SKM-1 (cell line): ENCODE results near the gene C6.
"Not testable (repeated sequence)": the region's sequence is repeated elsewhere in the genome, so short reads cannot be mapped to it uniquely, and the experiment has no call there.

Source experiments
- DNase-seq: peaks from one replicate; lab custom pipeline; 2025; ENCODE audit not compliant: unreplicated experiment; lab: John Stamatoyannopoulos, UW

The C6 gene

DNA sequence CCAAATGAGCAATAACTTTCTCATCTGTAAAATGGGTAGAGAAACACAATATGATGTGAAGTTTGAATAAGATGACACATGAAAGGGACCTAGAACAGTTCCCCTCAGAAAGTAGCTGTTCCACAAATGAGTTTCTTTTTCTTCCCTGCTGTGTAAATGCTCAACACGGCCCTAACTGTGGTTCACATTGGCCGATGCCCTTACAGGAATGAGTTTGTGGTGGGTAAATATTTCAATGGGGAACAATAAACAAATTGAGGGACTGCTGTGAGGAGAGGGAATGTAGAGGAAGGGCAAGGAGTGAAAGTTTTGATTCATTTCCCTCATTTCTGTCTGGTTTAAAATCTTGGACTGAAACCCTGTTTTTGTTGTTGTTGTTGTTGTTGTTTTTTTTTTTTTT is 12.8 kb downstream of the C6 start:
- DNase-seq = no peak

DNA sequence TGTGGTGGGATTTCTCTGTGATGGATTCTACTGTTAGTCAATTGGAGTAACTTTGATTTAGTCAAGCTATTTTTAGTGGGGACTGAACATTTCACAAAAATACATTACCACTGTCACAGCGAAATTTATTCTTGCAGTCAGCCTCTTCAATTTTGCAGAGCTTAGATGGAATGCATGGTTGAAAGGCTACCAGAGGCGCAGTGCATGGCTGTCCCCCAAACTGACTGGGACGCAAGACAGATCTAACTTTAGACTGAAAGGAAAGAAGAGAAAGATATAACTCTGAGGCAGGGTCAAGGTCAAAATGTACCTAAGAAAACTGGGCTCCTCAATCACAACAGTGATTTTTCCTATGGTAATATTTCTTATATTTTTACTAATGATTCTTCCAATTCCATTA is 13.7 kb downstream of the C6 start:
- DNase-seq = no peak

DNA sequence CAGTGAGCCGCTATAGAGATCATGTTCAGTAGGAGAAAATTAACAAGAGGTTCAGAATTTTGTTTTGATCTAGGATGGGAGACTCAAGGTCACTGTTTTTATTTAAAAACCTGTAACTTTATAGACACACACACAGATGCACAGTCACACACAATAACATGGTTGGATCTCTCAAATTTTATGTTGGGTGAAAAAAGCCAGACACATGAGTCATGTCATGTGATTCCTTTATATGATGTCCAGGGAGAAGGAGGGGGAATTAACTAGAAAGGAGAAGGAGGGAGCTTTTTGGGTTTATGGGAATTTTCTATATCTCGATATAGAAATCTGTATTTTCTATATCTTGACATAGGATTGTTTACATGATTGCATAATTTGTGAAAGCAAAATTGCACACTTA is 17.1 kb downstream of the C6 start:
- DNase-seq = no peak

DNA sequence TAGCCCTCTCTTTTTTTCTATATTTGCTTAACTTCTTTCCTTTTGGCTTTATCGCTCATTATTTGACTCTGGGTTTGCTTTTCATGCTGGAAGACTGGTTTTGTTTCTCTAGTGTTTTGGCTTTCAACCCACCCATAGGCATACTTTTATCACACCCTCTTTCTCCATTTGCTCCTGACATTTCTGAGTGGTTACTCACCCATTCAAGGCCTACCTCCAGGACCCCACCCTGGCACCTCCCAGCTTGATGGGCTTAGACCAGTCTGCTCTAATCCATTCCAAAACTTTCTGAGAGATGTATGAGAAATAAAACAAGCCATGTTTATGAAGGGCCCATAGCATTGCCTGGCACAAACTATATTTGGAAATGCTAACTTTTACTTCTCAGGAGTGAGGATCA is 18.1 kb downstream of the C6 start:
- DNase-seq = no peak

DNA sequence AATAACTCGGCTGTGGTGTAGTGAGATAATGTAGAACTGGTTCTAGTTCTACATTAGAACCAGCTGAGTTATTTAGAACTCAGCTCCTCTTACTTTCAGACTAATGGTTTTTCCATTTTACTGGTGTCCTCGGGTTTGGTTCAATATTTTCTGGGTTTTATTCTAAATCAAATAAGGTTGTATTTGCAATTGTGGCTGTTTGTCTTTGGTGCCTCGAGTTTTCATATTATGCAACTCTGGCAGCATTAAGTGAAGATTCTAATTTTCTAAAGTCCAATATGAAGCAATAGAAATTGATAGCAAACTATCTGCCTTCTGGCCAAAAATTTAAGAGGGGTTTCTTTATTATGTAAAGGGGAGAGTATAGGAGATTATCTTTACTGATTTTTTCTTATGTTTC is 19.0 kb downstream of the C6 start:
- no peak for DNase-seq

DNA sequence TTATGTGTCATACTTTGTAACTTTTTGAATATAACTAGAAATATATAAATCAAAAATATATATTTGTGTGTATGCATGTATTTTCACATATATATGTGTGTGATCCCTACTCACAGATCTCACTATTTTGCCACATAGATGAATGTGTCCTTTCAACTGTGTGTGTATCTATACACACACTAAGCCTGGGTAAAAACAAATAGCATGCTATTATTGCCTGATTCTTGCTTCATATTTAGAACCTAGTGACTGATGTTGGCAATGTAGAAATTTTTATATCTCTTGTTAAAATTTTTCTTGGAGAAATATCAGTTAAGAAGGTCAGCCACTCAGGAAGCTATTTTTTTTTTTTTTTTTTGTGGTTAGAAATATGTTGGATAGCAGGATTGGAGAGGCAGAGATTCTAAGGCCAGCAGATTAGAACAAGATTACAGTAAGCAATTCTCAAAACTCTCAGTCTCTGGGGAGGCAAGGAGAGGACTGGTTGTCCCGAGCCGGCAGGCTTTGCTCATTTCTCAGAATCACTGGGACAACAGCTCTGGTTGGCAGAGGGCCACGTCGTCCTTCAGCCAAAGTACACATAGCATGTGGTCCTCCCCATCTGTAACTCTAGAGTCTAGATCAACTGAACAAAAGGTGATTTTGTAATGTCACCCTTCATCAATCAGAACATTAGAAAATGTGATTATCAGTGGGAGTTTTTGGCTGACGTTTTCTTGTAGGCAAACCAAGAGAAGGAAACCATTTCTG is 19.7 kb downstream of the C6 start:
- no peak for DNase-seq

DNA sequence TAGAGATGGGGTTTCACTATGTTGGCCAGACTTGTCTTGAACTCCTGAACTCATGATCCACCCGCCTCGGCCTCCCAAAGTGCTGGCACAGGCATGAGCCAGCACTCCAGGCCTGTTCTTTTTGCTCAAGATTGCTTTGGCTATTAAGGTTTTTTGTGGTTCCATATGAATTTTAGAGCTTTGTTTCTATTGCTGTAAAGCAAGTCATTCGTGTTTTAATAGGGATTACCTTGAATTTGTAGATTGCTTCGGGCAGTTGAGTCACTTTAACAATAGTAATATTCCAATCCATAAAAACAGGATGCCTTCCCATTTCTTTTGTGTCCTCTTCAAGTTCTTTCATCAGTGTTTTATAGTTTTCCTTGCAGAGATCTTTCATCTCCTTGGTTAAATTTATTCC is 22.1 kb downstream of the C6 start:
- DNase-seq = no peak

DNA sequence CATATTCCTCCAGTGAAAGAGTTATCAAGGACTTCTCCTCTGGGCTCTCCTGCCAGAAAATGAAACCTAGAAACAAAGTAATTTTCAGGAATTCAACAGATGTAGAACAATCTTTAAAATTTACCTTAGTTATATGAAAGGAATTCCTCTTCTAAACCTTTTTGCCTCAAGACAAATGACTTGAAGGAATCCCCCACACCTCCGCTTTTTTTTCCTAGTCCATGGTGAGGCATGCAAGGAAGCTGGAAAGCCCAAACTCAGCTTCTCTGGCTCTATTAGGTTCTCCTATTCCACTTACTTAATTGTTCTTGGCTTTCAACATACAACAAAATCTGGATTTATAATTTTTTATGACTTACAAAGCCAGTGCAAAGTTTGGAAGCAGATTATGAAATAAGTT is 27.2 kb downstream of the C6 start:
- DNase-seq = no peak

DNA sequence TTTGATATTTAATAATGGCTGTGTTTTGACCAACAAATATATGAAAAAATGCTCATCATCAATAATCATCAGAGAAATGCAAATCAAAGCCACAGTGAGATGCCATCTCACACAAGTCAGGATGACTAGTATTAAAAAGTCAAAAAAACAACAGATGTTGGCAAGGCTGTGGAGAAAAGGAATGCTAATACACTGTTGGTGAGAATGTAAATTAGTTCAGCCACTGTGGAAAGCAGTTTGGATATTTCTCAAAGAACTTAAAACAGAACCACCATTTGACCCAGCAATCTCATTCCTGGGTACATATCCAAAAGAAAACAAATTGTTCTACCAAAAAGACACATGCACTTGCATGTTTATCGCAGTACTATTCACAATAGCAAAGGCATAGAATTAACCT is 30.0 kb downstream of the C6 start:
- DNase-seq = not testable (repeated sequence)

DNA sequence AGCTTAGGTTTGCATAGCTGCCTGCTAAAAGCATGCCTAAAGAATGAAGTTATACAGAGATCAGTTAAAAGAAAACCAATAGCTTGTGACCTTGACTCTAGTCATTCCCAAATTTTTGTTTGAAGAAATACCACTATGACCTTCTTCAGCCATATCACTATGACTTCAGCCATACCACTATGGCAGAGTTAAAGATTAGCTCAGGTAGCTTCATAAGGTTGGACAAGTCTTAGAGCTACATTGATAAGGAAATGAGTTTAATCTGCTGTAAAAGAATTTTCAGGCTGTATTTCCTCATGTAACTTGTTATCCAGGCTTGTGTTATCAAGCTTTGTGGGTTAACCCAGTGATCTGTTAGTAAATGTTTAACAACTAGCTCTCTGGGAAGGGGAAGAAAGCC is 30.7 kb downstream of the C6 start:
- no peak for DNase-seq

DNA sequence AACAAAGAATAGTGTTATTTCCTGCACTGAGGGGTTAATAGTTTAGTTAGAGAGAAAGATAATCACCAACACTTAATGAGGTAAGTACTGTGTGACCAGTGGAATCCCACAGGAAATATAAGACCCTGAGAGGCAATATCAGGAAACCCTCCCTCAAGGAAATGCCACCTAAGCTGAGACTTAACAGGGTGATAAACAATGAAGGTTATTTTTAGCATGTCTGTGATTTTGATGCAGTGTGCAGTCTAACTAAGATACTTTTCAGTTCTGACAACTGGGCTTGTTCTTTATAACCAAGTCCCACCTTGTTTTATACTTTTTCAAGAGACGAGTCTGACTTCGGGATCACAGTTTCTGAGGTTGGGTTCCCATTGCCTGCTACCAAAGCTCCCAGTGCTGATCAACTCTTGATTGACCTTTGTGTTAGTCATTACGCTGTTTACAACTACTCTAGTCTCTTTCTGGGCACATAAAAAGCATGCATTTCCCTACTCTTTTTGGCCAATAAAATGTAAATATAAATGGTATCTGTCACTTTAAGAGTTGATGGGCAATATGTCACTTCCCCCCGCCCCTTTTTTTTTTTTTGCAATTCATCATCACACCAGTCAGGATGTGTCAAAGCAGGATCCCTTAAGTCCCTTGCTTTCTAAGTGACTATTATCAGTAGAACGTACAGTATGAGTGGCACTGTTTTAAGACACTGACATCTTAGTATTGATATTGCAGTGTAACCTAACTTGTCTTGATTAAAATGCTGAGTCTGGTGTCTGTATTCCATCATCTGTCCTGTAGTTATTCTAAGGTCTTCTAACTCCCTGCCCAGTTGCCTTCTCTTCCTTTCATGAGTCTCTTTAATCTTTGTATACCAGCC is 31.4 kb downstream of the C6 start:
- DNase-seq = no peak

DNA sequence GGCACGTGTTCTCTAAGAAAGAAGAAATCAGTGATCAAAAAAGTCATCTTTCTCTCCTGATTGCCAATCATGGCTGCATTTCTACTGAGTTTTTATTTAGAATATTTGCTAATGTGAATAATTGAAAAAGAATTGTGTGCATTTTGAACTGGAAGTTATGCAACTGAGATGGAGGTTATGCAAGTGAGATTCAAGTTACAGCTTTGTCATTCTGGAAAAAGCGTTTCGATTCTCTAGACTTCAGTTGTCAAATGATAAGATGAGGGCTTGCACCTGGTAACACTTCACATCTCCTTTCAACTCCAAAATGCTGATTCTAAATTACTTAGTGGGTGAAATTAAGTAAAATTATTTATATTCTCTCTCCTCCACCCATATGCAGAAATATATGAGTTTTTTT is 36.4 kb downstream of the C6 start:
- DNase-seq = no peak

DNA sequence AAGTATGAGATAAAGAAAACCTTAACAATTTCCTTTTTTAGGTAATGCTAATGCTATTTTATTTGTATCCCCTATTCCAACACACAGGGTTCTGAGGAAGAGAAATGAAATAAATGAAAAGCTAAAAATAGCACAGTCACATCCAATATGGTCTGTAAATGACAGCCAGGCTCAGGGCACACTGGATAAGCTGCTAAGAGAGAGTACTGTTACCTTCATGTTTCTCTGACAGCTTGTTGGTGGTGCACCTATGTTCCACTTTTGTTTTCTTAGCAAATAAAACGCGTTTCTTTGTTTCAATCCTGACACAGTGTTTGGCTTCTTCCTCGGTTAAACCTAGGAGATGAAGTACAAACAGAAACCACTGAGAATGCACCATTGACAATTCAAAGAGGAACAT is 41.3 kb downstream of the C6 start:
- DNase-seq = no peak

DNA sequence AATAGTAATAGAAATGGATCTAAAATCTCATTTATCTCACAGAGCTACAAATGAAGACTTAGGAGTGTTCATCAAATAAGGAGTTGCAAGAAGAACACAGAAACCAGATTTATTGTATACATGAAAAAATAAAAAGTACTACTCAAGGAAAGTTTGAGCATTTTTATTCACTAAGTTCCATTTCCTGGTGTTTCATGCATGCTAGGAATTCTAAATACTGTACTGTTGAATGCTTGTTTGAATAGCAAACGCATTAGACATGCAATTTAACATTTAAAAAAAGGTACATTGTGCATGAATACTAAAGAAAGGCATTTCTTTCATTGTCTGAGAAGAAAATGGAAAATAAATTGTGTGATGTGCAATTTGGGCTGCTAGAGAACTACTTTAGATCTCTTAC is 52.1 kb downstream of the C6 start:
- no peak for DNase-seq

DNA sequence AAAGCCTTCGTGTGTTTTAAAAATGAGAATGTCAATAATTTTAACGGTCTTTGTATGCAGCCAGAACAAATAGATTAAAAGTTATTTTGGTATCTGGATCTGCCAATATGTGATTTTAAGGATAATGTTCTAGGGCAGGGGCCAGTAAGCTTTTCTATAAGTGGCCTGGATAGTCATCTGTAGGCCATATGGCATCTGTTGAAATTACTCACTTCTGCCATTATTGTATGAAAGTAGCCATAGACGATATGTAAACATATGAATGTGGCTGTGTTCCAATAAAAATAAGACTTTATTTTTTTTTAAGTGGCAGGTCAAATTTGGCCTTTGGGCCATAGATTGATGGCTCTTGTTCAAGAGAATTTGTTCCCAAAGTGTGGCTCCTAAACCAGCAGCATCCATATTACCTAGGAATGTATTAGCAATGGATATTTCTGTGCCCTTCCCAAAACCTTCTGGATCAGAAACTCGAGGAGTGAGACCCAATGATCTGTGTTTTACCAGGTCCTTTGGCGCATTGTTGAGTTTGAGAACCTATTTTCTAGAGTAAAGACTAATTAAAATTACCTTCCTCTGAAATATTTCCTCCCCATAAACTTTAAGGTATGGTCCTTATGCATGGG is 55.9 kb downstream of the C6 start:
- DNase-seq = no peak

DNA sequence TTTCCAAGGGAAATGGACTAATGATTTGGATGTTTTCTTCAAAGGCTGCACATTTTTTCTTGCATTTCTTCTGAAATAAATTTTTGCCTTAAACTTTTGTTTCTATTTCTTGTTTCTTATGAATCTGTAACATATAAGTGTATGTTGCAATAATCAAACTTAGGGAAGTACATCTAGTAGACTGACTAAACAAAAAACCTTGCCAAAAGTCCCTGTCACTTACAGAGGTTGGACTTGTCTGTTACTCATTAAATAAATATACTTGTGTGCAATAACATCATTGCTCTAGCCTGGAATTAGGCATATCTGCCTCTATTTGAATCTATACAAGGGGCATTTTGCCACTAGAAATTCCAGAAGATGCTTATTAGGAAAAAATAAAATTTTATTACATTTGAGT is 56.6 kb downstream of the C6 start:
- no peak for DNase-seq

DNA sequence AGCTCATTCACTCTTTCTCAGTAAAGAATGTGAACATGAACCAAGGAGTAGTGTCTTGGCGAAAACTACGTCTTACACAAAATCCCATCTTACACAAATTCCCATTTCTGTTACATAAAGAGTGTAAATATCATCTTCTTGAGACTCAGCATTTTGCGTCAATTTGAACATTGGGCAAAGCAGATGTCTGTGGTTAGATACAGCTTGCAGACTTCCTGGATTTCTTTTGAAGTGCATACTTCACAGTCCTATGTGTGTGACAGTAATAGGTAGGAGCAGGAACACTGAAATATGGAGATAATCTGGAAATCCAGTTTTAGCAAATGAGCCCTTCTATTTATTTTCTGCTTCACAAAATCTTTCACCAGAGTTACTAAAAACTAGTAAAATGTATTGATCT is 58.8 kb downstream of the C6 start:
- no peak for DNase-seq

DNA sequence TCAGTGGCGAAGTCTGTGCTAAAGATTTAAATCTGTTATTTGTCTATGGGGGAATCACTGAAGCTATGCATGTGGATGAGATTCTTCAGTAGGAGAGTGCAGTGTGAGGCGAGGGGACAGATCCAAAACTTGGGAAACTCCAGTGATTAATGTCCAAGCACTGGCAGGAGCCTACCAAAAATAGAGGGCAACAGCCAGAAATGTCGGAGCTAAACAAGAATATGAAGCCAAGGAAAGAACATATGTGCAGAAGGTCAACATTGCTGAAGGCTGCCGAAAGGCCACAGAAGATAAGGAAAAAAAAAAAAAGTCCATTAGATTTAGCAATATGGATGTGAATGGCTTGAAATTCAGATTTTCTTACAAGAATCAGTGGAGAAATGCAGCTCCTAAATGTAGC is 61.8 kb downstream of the C6 start:
- no peak for DNase-seq

DNA sequence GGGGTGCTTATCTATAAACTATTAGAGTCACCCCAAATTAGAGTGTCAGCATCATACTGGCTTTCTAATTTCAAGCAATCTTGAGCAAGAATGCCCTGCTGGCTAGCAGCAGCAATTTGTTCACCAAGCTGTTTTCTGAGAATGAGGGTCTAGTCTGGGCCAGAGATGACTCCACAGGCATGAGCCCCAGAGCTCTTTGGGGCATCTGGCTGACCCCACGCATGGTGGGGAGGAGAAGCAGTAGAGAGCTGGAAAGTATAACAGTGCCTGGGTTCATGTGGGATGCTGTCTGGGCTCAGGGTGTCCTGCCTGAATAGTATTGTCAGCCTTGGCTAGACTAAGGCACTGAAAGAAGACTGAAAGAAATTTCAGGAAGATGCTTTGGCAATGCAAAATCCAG is 64.9 kb downstream of the C6 start:
- no peak for DNase-seq

DNA sequence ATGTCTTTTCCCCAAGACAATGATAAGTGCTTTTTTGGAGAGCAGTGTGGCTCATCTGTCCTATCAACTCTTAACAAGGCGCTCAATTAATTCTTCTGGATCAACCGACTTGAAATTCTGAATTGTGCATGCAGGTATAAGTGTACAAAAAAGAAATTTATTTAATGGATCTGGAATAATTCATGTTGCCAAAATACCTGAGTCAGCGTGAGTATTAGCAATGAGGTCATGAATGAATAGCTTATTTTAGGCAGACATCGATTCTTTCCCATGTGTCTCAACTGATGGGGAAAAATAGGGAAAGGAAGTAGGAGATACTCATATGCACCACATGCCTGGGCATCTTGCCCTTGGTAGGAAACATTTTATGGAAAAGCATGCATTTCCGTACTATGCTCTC is 68.0 kb downstream of the C6 start:
- no peak for DNase-seq

DNA sequence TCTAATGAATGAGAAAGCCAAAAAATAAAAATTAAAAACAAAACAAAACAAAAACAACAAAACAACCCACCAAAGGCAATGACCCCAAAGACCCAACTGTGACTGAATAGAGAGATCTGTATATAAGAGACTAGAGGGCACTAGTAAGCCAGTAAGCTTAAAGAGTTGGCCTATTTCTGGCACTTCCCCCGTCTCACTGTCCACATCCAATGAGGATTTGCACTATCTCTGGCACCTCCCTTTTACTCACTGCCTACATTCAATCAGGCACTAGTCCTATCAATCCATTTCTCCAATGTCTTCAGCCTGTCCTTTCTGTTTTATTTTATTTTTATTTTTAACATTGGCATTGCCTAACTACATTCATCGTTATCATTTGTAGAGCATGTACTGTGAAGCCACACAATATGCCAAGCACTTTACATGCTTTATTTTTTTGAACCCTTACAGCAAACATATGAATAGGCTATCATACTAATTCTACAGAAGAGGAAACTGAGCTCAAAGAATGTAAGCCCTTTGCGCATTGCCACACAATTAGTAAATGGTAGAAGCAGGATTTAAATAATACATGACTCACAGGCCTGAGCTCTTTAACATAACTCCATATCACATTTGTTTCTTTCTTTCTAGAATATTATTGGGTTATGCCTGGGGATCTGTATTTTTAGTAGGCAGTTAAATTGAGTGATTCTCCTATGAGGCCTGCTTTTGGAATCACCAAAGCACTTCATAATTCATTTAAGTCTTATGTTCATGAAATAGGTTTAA is 70.0 kb downstream of the C6 start:
- no peak for DNase-seq
